HUES48 (cell line): Measurements from ENCODE around the gene SAMHD1.

Experiments used
- H3K27ac ChIP-seq: one replicate; pipeline ENCODE4 v1.7.0; 2013; ENCODE audit warnings: low read depth, low read length, inconsistent platforms
- H3K27me3 ChIP-seq: 2 replicates; pipeline ENCODE4 v1.6.1; 2013; ENCODE audit warnings: mild to moderate bottlenecking, low read length; ENCODE audit not compliant: control insufficient read depth, insufficient read depth
- H3K36me3 ChIP-seq: 2 replicates; pipeline ENCODE4 v1.6.1; 2013; ENCODE audit warnings: low read length; ENCODE audit not compliant: control insufficient read depth, insufficient read depth
- H3K4me1 ChIP-seq: 2 replicates; pipeline ENCODE4 v1.6.1; 2013; ENCODE audit warnings: mild to moderate bottlenecking, low read length; ENCODE audit not compliant: control insufficient read depth, insufficient read depth
- H3K4me3 ChIP-seq: 2 replicates; pipeline ENCODE4 v1.5.1; 2013; ENCODE audit warnings: mild to moderate bottlenecking, low read depth, low read length
- H3K9ac ChIP-seq: 2 replicates; pipeline ENCODE4 v1.6.1; 2013; ENCODE audit warnings: mild to moderate bottlenecking, low read depth, low read length, moderate library complexity
- H3K9me3 ChIP-seq: 2 replicates; pipeline ENCODE4 v1.6.1; 2013; ENCODE audit warnings: low read length; ENCODE audit not compliant: control insufficient read depth, insufficient read depth

SAMHD1 gene

DNA sequence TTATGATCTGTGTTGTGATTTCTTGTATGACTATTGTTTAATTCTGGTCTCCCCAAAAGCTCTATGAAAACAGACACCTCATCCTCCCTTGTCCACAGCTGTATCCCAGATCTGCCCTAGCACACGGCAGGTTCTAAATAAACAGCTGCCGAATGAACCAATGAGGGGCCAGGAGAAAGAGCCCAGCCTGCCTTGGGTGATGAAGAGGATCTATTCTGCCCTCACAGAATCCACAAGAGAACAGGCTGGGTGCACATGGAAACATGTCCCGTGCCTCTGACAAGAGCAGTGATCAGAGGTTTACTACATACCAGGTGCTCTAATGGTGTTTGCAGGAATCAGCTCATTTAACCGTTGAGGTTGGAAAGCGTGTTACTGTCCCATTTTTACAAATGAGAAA, 91.2 kb downstream of the SAMHD1 start:
- H3K9me3 ChIP-seq: no peaks in the 10 kb centered on the region
- H3K27me3 ChIP-seq: no peaks in the 10 kb centered on the region; the same call in 1 of the 2 replicates
- H3K4me1 ChIP-seq: peaks cover 15% of the 10 kb centered on the region
- peaks cover 13% of the 10 kb centered on the region for H3K36me3 ChIP-seq
- no peak overlapping the region for H3K4me3 ChIP-seq
- no peak overlapping the region for H3K9ac ChIP-seq
- H3K27ac ChIP-seq: no peak overlapping the region

DNA sequence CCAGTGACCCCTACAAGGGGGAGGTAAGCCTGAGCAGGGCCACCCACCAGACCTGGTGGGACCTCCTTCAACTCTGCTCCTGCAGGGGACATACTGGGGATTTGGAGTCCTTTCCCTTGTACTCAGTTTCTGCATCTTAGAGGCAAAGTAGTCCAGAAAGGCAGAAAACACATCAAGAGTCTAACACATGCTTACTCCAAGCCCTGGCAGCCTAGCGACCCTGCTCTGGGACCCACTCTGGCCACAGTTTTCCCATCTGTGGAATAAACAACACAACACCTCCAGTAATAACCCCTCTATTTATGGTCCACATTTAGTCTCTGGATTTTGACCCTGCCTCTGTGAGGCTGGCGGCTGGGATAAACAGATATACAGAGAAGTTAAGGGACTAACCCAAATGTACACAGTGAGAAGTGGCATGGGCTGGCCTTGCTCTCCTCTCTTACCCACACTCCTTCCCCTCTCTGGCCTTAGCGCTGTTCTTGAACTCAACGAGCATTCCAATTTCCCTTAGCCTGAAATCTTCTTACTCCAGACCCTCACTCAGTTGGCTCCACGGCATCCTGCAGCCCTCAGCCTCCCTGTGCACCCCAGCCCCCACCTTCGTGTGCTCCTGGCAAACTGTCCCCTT, 91.7 kb downstream of the SAMHD1 start:
- peaks cover 13% of the 10 kb centered on the region for H3K36me3 ChIP-seq
- H3K4me1 ChIP-seq: peaks cover 10% of the 10 kb centered on the region
- H3K27me3 ChIP-seq: no peaks in the 10 kb centered on the region; the same call in 1 of the 2 replicates
- no peak overlapping the region for H3K4me3 ChIP-seq
- no peak overlapping the region for H3K9ac ChIP-seq
- no peaks in the 10 kb centered on the region for H3K9me3 ChIP-seq
- H3K27ac ChIP-seq: no peak overlapping the region

DNA sequence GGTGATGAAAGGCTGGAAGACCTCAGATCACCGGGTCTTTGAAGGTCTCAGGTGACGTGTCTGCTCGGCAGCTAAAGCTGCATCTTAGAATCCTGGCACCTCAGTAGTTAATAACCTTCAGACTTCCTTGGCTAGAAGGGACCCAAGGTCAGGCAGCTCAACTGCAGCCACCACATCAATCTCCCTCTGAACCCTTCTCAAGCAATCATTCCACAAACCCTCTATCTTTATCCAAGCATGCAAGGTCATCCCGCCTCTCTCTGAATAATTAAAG, 92.3 kb downstream of the SAMHD1 start:
- H3K27me3 ChIP-seq: no peaks in the 10 kb centered on the region; the same call in 1 of the 2 replicates
- H3K9me3 ChIP-seq: no peaks in the 10 kb centered on the region
- H3K9ac ChIP-seq: no peak overlapping the region
- no peak overlapping the region for H3K4me3 ChIP-seq
- H3K4me1 ChIP-seq: peaks cover 6% of the 10 kb centered on the region
- no peak overlapping the region for H3K27ac ChIP-seq
- peaks cover 13% of the 10 kb centered on the region for H3K36me3 ChIP-seq

GRCh38 chr20:36856691-36857635, 94.5 kb downstream of the SAMHD1 start:
- H3K9ac ChIP-seq: no peak overlapping the region

GRCh38 chr20:36856195-36856594, 95.3 kb downstream of the SAMHD1 start:
- H3K9ac ChIP-seq: no peak overlapping the region
- no peaks in the 10 kb centered on the region; the same call in 1 of the 2 replicates for H3K4me1 ChIP-seq
- no peak overlapping the region for H3K4me3 ChIP-seq
- peaks cover 13% of the 10 kb centered on the region for H3K36me3 ChIP-seq
- H3K9me3 ChIP-seq: no peaks in the 10 kb centered on the region
- H3K27me3 ChIP-seq: no peaks in the 10 kb centered on the region
- H3K27ac ChIP-seq: no peak overlapping the region

More at GRCh38 chr20:36856691-36857635, 94.5 kb downstream of the SAMHD1 start:
- no peak overlapping the region for H3K4me3 ChIP-seq
- no peak overlapping the region for H3K27ac ChIP-seq
- H3K36me3 ChIP-seq: peaks cover 13% of the 10 kb centered on the region
- no peaks in the 10 kb centered on the region for H3K9me3 ChIP-seq
- peaks cover 5% of the 10 kb centered on the region for H3K4me1 ChIP-seq
- no peaks in the 10 kb centered on the region for H3K27me3 ChIP-seq

DNA sequence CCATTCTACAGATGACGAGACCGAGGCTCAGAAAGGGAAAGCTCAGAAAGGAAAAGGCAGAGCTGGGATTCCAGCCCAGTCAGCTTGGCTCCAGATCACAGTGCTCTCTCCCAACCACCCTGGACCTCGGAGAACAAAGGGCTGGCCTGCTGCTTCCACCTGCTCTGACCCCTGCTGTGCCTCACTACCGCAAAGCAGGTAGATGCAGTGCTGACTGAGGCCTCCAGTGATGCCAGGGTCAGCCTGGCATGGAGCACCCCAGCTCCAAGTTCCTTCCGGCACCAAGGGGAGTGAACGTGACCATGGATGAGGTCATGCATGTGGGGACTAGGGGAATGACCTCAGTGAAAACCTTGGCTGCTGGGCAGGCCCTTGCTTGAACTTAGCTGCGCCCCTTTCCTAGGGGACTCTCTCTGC, 96.3 kb downstream of the SAMHD1 start:
- Histone ChIP-seq H3K9ac (no peak overlapping the region), H3K36me3 (peaks cover 10% of the 10 kb centered on the region), H3K4me3 (no peak overlapping the region), H3K27me3 (no peaks in the 10 kb centered on the region), H3K27ac (no peak overlapping the region), H3K9me3 (peaks cover 5% of the 10 kb centered on the region), H3K4me1 (no peaks in the 10 kb centered on the region; the same call in 1 of the 2 replicates)

DNA sequence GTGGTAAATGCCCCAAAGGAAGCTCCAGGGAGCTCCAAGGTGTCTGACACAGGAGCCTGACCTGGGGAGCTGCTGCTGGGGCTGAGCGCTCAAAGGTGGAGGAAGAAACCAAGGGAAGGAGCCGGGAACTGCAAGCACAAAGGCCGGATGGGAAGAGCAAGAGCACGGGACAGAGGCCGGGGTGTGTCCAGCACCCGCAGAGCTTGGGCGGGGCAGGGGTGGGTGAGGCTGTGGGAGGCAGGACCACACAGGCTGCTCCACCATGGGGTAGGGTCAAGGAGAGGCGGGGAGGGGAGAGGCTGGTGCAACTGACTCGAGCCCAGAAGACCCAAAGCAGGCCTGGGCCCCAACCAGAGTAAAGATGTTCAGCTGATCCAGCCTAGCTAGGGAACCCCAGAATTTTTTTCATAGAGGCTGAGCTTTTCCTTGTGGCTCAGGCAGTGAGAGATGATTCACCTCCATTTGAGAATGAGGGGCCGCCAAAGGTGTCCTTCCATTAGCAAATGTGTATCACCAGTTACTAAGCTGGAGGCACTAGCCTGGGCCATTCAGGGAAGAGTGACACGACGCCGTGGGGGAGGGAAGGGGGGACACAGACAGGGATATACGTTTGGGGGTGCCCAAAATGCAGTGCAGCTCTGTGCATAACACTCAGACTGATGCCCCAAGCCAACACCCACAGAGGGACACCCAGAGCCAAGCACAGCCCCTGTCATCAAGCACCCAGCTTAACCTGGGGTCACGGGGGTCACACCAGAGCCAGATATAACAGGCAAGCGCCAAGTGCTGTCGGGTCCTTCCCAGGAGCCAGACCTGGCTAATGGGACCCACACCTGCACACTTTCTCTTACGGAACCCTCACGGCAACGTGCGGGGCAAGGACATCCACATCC, 96.9 kb downstream of the SAMHD1 start:
- H3K4me1 ChIP-seq: no peaks in the 10 kb centered on the region; the same call in 1 of the 2 replicates
- H3K27me3 ChIP-seq: no peaks in the 10 kb centered on the region
- peaks cover 10% of the 10 kb centered on the region for H3K36me3 ChIP-seq
- no peak overlapping the region for H3K27ac ChIP-seq
- peaks cover 5% of the 10 kb centered on the region for H3K9me3 ChIP-seq
- no peak overlapping the region for H3K9ac ChIP-seq
- H3K4me3 ChIP-seq: no peak overlapping the region

DNA sequence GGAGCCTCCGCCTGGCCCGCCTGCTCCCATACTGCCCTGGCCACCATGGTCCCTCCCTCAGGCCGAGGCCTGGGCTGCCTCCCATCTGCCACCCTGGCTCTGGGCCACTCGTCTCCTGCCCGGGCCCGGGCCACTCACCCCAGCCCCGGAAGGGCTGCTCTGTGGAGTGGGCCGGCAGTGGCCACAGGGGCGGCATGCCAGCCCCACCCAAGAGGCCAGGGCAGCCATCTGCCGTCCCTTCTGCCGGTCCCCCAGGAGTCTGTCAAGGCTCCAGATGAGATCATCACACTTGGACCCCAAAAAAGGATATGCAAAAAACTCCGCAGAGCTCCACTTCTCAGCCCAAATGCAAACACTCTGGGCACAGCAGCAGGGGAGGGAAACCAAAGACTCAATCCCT, 99.3 kb downstream of the SAMHD1 start:
- no peaks in the 10 kb centered on the region for H3K27me3 ChIP-seq
- no peak overlapping the region for H3K27ac ChIP-seq
- H3K36me3 ChIP-seq: peaks cover 3% of the 10 kb centered on the region; the same call in 1 of the 2 replicates
- H3K4me3 ChIP-seq: no peak overlapping the region
- peaks cover 5% of the 10 kb centered on the region for H3K9me3 ChIP-seq
- no peaks in the 10 kb centered on the region; the same call in 1 of the 2 replicates for H3K4me1 ChIP-seq
- H3K9ac ChIP-seq: no peak overlapping the region

- Histone ChIP-seq H3K9ac (no peak overlapping the region), H3K4me3 (no peak overlapping the region), H3K27ac (no peak overlapping the region), H3K36me3 (no peaks in the 10 kb centered on the region), H3K27me3 (no peaks in the 10 kb centered on the region), H3K9me3 (peaks cover 5% of the 10 kb centered on the region), H3K4me1 (no peaks in the 10 kb centered on the region; the same call in 1 of the 2 replicates)
These were observed 100.0 kb downstream of the SAMHD1 start for GRCh38 chr20:36851490-36851889.

DNA sequence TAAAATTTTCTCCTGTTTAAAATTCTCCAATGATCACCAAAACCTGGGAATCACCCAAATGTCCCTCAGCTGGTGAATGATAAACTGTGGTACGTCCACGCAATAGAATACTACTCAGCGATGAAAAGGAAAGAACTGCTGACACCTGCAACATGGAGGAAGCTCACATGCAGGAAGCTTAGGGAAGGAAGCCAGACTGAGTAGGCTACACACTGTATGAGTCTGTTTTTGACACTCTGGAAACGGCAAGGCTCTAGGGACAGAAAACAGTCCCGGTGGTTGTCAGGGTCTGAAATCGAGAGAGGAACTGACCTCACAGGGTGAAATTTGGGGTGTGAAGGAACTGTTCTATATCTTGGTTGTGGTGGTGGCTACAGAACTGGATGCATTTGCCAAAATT, 100.7 kb downstream of the SAMHD1 start:
- Histone ChIP-seq H3K4me3 (no peak overlapping the region), H3K4me1 (no peaks in the 10 kb centered on the region; the same call in 1 of the 2 replicates), H3K9ac (no peak overlapping the region), H3K36me3 (no peaks in the 10 kb centered on the region), H3K27ac (no peak overlapping the region), H3K9me3 (peaks cover 5% of the 10 kb centered on the region), H3K27me3 (no peaks in the 10 kb centered on the region)
